A673 (cell line): ENCODE results near the gene CMTM6.

ENCODE experiments used
- EZH2 ChIP-seq: fragments of 200-600 bp; sonication (generic); IDR thresholded peaks from 2 replicates; pipeline ENCODE4 v1.6.1; 2017; ENCODE audit warnings: borderline replicate concordance, low read depth, mild to moderate bottlenecking, mixed read lengths, antibody characterized with exemption, low read length; ENCODE audit not compliant: poor library complexity, severe bottlenecking
- TF ChIP-seq, protein P1 (sequence below): fragments of 300-800, 200-600 bp; sonication (generic); conservative IDR thresholded peaks from 2 replicates; pipeline ENCODE4 v1.5.1; 2017; ENCODE audit warnings: low read depth, mild to moderate bottlenecking, antibody characterized with exemption, low read length, moderate library complexity, mixed read lengths

DNA sequence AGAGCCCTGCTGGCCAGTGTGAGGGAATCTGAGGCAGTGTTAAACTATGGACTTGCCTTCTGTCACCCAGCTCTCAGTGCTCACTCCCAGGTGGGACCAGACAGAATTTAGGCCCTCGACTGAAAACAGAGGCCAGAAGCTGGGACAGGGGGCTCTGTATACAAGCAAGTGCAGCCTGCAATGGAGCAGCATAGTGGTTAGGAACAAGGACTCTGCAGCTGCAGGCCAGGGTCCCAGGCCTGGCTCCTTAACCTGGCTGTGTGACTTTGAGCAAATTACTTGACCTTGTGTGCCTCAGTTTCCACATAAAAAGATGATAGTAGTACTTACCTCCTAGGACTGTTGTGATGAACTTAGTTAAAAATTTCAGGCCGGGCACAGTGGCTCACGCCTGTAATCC, 71.2 kb downstream of the CMTM6 start:
- TF ChIP-seq, protein P1, sequence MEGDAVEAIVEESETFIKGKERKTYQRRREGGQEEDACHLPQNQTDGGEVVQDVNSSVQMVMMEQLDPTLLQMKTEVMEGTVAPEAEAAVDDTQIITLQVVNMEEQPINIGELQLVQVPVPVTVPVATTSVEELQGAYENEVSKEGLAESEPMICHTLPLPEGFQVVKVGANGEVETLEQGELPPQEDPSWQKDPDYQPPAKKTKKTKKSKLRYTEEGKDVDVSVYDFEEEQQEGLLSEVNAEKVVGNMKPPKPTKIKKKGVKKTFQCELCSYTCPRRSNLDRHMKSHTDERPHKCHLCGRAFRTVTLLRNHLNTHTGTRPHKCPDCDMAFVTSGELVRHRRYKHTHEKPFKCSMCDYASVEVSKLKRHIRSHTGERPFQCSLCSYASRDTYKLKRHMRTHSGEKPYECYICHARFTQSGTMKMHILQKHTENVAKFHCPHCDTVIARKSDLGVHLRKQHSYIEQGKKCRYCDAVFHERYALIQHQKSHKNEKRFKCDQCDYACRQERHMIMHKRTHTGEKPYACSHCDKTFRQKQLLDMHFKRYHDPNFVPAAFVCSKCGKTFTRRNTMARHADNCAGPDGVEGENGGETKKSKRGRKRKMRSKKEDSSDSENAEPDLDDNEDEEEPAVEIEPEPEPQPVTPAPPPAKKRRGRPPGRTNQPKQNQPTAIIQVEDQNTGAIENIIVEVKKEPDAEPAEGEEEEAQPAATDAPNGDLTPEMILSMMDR, result no peak
- no peak for TF ChIP-seq EZH2
